HepG2 (cell line): ENCODE measurements around the gene MFAP4. TPM values are rescaled to one million over a fixed set of nuclear protein-coding genes. Genes with fewer than 3 reads are reported as not detected.

ENCODE experiments used
- ARID2 ChIP-seq: sonication (generic); formaldehyde crosslinking; IDR thresholded peaks from 2 replicates; pipeline ENCODE4 v1.8.1; 2022; ENCODE audit warnings: mild to moderate bottlenecking, missing genetic modification reagents, borderline replicate concordance
- EP300 ChIP-seq, 3 experiments: sonication (generic) in 1 of 3; formaldehyde crosslinking in 1 of 3; IDR thresholded peaks; 2 replicates each; pipeline versions ENCODE4 v1.5.1 to v1.6.1; 2011 to 2020; ENCODE audit warnings: low read depth in 2 of 3, low read length in 2 of 3, borderline replicate concordance in 1 of 3, improper control_type of control experiment in 1 of 3, mild to moderate bottlenecking in 1 of 3, missing genetic modification reagents in 1 of 3, moderate library complexity in 1 of 3
- HHEX ChIP-seq: IDR thresholded peaks from 2 replicates; pipeline ENCODE4 v1.6.1; 2016; ENCODE audit warnings: control low read depth
- HNF4G ChIP-seq, 2 experiments: sonication (generic) in 1 of 2; formaldehyde crosslinking in 1 of 2; IDR thresholded peaks; 2 replicates each; pipeline versions ENCODE4 v1.4.0 to v1.6.1; 2011 to 2020; ENCODE audit warnings: borderline replicate concordance in 2 of 2, low read depth in 2 of 2, mild to moderate bottlenecking in 2 of 2, low read length in 1 of 2, missing genetic modification reagents in 1 of 2, moderate library complexity in 1 of 2
- HOXD1 ChIP-seq: sonication (generic); formaldehyde crosslinking; IDR thresholded peaks from 2 replicates; pipeline ENCODE4 v1.5.0; 2020; ENCODE audit warnings: missing genetic modification reagents
- JARID2 ChIP-seq: sonication (generic); formaldehyde crosslinking; IDR thresholded peaks from 2 replicates; pipeline ENCODE4 v1.8.1; 2023; ENCODE audit warnings: missing genetic modification reagents, inconsistent platforms; ENCODE audit not compliant: insufficient replicate concordance
- MTF1 ChIP-seq: sonication (generic); formaldehyde crosslinking; IDR thresholded peaks from 2 replicates; pipeline ENCODE4 v1.5.0; 2020; ENCODE audit warnings: missing genetic modification reagents
- NFATC3 ChIP-seq: sonication (generic); formaldehyde crosslinking; IDR thresholded peaks from 2 replicates; pipeline ENCODE4 v1.5.1; 2020; ENCODE audit warnings: mild to moderate bottlenecking, missing genetic modification reagents
- NFE2L1 ChIP-seq: sonication (generic); formaldehyde crosslinking; IDR thresholded peaks from 2 replicates; pipeline ENCODE4 v1.4.0; 2020; ENCODE audit warnings: missing genetic modification reagents, mild to moderate bottlenecking, borderline replicate concordance
- PHB2 ChIP-seq: fragments of 450-650 bp; IDR thresholded peaks from 2 replicates; pipeline ENCODE4 v1.6.1; 2018; ENCODE audit not compliant: partially characterized antibody
- PITX1 ChIP-seq: sonication (generic); formaldehyde crosslinking; IDR thresholded peaks from 2 replicates; pipeline ENCODE4 v1.5.1; 2020; ENCODE audit warnings: mild to moderate bottlenecking, missing genetic modification reagents
- SPEN ChIP-seq: sonication (generic); formaldehyde crosslinking; IDR thresholded peaks from 2 replicates; pipeline ENCODE4 v1.5.1; 2020; ENCODE audit warnings: low read depth, mild to moderate bottlenecking, missing genetic modification reagents
- TBX2 ChIP-seq: sonication (generic); formaldehyde crosslinking; IDR thresholded peaks from 2 replicates; pipeline ENCODE4 v1.5.0; 2020; ENCODE audit warnings: missing genetic modification reagents, mild to moderate bottlenecking, borderline replicate concordance
- TBX3 ChIP-seq: fragments of 450-650 bp; IDR thresholded peaks from 2 replicates; pipeline ENCODE4 v1.6.1; 2017; ENCODE audit warnings: antibody characterized with exemption, mild to moderate bottlenecking, inconsistent platforms, borderline replicate concordance
- THAP11 ChIP-seq: IDR thresholded peaks from 2 replicates; pipeline ENCODE4 v1.6.1; 2016; ENCODE audit warnings: missing biosample characterization, missing genetic modification reagents
- ZBTB42 ChIP-seq: sonication (generic); formaldehyde crosslinking; IDR thresholded peaks from 2 replicates; pipeline ENCODE4 v1.5.0; 2020; ENCODE audit warnings: mild to moderate bottlenecking, missing genetic modification reagents
- ZFX ChIP-seq: sonication (generic); formaldehyde crosslinking; IDR thresholded peaks from 2 replicates; pipeline ENCODE4 v1.4.0; 2020; ENCODE audit warnings: mild to moderate bottlenecking, low read depth, missing genetic modification reagents, moderate library complexity
- ZNF143 ChIP-seq: sonication (generic); formaldehyde crosslinking; IDR thresholded peaks from 2 replicates; pipeline ENCODE4 v1.4.0; 2020; ENCODE audit warnings: missing genetic modification reagents
- ZNF18 ChIP-seq: sonication (generic); formaldehyde crosslinking; IDR thresholded peaks from 2 replicates; pipeline ENCODE4 v1.8.0; 2022; ENCODE audit warnings: mild to moderate bottlenecking, missing genetic modification reagents; ENCODE audit not compliant: insufficient replicate concordance
- ZNF256 ChIP-seq: sonication (generic); formaldehyde crosslinking; conservative IDR thresholded peaks from 2 replicates; pipeline ENCODE4 v1.4.0; 2020; ENCODE audit warnings: missing genetic modification reagents
- ZNF619 ChIP-seq: sonication (generic); formaldehyde crosslinking; IDR thresholded peaks from 2 replicates; pipeline ENCODE4 v1.4.0; 2020; ENCODE audit warnings: mild to moderate bottlenecking, missing genetic modification reagents
- ZNF678 ChIP-seq: sonication (generic); formaldehyde crosslinking; IDR thresholded peaks from 2 replicates; pipeline ENCODE4 v1.4.0; 2020; ENCODE audit warnings: mild to moderate bottlenecking, missing genetic modification reagents
- ZSCAN5A ChIP-seq: sonication (generic); formaldehyde crosslinking; IDR thresholded peaks from 2 replicates; pipeline ENCODE4 v1.8.0; 2022; ENCODE audit warnings: mild to moderate bottlenecking, missing genetic modification reagents, borderline replicate concordance
- polyA plus RNA-seq, 8 experiments: library from polyadenylated mRNA; depleted of rRNA in 3 of 8; stranded (reverse) in 7 of 8; unstranded in 1 of 8; fragments of >200 nt; fragmentation: Illumina TruSeq in 4 of 8; extraction: Trizol in 4 of 8; gene quantifications; 2 replicates each; pipeline versions ENCODE4 v1.2.1 to v1.2.3, GENCODE V29; 2011 to 2016; ENCODE audit warnings: low read depth in 4 of 8, missing spikeins in 1 of 8, mixed read lengths in 1 of 8; ENCODE audit not compliant: insufficient read depth in 1 of 8
- total RNA-seq, 5 experiments: library from RNA; depleted of rRNA; stranded (reverse); fragments of >200 nt; fragmentation: Illumina TruSeq; extraction: Trizol; gene quantifications; 2 replicates each; pipeline ENCODE4 v1.2.3, GENCODE V29; 2016; ENCODE audit warnings: low read depth in 1 of 5
- TF ChIP-seq, protein P1 (sequence below), 2 experiments: fragments of 450-650 bp in 1 of 2; sonication (generic) in 1 of 2; formaldehyde crosslinking; IDR thresholded peaks; 2 replicates each; pipeline versions ENCODE4 v1.5.0 to v1.8.0; 2020 to 2022; ENCODE audit warnings: mild to moderate bottlenecking in 1 of 2, missing genetic modification reagents in 1 of 2

Gene MFAP4
- total and polyA plus RNA-seq, 2 of the 13 experiments (the other 11 are each of a cell fraction or from before 2014, with no cell fraction given), result 0.08 TPM; not detected in 1

DNA sequence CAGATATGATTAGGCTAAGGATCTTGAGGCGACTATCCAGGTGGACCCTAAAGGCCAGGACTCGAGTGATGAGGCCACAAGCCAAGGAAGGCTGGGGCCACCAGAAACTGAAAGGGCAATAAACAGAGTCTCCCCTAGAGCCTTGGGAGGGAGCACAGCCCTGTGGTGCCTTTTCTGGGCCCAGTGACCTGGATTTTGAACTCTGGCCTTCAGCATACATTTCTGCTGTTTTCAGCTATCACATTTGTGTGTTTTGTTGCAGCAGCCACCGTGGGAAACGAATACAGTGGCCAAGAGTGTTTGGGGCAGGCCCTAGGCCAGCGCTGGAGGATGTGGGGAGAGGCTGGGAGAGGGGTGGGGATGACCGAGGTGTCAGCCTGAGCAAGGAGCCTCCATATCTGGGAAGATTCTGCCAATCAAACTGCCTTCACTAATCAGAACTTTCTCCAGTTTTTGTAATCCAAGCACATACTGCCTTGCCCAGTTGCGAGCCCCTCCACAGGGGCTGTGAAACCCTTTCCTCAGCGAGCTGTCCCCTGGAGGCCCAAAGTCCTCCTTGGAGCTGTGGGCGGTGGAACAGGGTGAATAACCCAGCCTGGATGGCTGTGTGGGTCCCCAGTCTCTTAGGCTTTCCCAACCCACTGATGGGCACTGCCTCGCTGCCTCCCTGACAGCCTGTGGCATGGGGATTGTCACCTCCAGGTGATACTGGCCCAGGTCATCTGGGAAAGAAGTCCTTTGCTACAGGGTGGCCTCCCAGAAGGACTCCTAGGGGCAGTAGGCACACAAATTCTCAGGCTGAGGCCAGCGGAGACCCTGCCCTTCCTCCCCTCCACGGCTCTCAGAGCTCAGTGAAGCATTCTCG is 41.3 kb downstream of the MFAP4 start (continued):
- TF ChIP-seq, protein P1, sequence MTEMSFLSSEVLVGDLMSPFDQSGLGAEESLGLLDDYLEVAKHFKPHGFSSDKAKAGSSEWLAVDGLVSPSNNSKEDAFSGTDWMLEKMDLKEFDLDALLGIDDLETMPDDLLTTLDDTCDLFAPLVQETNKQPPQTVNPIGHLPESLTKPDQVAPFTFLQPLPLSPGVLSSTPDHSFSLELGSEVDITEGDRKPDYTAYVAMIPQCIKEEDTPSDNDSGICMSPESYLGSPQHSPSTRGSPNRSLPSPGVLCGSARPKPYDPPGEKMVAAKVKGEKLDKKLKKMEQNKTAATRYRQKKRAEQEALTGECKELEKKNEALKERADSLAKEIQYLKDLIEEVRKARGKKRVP (CRISPR knock-in tag; IDR thresholded peaks at IDR 0.05), result no peak
- no peak for TF ChIP-seq NFATC3 (CRISPR knock-in tag)
- 0 out of 2 replicates have a peak, but pooled peaks have one; percentile 18 for TF ChIP-seq TBX2 (CRISPR knock-in tag)
- TF ChIP-seq ZNF18 (CRISPR knock-in tag), result no peak
- TF ChIP-seq ZNF256 (CRISPR knock-in tag), result no peak
- TF ChIP-seq ZSCAN5A, result no peak
- TF ChIP-seq THAP11 (CRISPR knock-in tag), result no peak; the same call in 1 of the 2 replicates
- TF ChIP-seq ZNF678 (CRISPR knock-in tag), result no peak
- TF ChIP-seq SPEN (CRISPR knock-in tag), result 0 out of 2 replicates have a peak, but pooled peaks have one; percentile 40
- no peak for TF ChIP-seq TBX3
- no peak for TF ChIP-seq MTF1 (CRISPR knock-in tag)
- TF ChIP-seq NFE2L1 (CRISPR knock-in tag), result no peak
- TF ChIP-seq EP300 (IDR thresholded peaks at IDR 0.05; ENCODE audit: low read depth in 2 of 2, low read length in 2 of 2), result 0 out of 4 replicates have a peak, but pooled peaks of 1 of the 2 experiments have one; percentile 19
- no peak for TF ChIP-seq EP300 (CRISPR knock-in tag; IDR thresholded peaks at IDR 0.05; ENCODE audit: borderline replicate concordance)
- TF ChIP-seq HHEX (CRISPR knock-in tag), result no peak
- TF ChIP-seq ARID2 (CRISPR knock-in tag), result no peak
- TF ChIP-seq ZBTB42, result no peak
- no peak for TF ChIP-seq PHB2
- 0 out of 2 replicates have a peak, but pooled peaks have one; percentile 49 for TF ChIP-seq ZFX (CRISPR knock-in tag)
- TF ChIP-seq ZNF143, result no peak
- no peak for TF ChIP-seq ZNF619
- TF ChIP-seq PITX1 (CRISPR knock-in tag), result no peak
- TF ChIP-seq HOXD1 (CRISPR knock-in tag), result no peak
- TF ChIP-seq HNF4G (IDR thresholded peaks at IDR 0.05; ENCODE audit: borderline replicate concordance, low read depth, low read length), result peak; percentile 67
- 0 out of 2 replicates have a peak, but pooled peaks have one; percentile 28 for TF ChIP-seq HNF4G (CRISPR knock-in tag; IDR thresholded peaks at IDR 0.05; ENCODE audit: borderline replicate concordance, low read depth)
- TF ChIP-seq JARID2, result no peak
